ENCODE measurements around the gene NADK2.
"Not testable (repeated sequence)": the region's sequence is repeated elsewhere in the genome, so short reads cannot be mapped to it uniquely, and the experiment has no call there.

NADK2 gene

GRCh38 chr5:36198281-36198680 lies 43.4 kb downstream of the NADK2 start:
- DNase-seq (ENCODE audit: low read depth) = no peak
- no peak for TF ChIP-seq CTCF (conservative IDR thresholded peaks at IDR 0.05; ENCODE audit: control insufficient read depth, insufficient read depth, low read depth, low read length)
- no peak overlapping the region for H3K4me3 ChIP-seq (ENCODE audit: control insufficient read depth, low read depth, low read length)

DNA sequence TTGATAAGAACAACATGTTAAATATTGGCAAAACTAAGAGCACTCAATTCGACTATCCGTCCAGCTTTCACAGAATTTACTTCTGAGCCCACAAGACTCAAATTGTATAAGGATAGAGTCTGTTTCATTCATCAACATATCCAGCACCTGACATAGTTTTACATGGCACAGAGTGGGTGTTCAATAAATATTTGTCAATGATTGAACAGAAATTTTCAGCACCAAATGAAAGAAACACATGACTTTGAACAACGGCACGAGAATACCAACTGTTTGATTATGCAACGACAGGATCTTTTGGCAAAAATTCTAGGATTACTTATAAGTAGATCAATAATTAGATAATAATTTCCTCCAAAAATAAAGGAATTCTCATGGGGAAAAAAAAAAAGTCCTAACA lies 48.0 kb downstream of the NADK2 start:
- no peak for DNase-seq (ENCODE audit: low read depth)
- H3K4me3 ChIP-seq (ENCODE audit: control insufficient read depth, low read depth, low read length) = no peak overlapping the region
- TF ChIP-seq CTCF (conservative IDR thresholded peaks at IDR 0.05; ENCODE audit: control insufficient read depth, insufficient read depth, low read depth, low read length) = no peak

DNA sequence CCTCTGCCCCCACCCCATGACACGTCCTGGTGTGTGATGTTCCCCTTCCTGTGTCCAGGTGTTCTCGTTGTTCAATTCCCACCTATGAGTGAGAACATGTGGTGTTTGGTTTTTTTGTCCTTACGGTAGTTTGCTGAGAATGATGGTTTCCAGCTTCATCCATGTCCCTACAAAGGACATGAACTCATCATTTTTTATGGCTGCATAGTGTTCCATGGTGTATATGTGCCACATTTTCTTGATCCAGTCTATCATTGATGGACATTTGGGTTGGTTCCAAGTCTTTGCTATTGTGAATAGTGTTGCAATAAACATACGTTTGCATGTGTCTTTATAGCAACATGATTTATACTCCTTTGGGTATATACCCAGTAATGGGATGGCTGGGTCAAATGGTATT lies 57.3 kb downstream of the NADK2 start:
- DNase-seq (ENCODE audit: low read depth); H3K4me3 ChIP-seq (ENCODE audit: control insufficient read depth, low read depth, low read length): not testable (repeated sequence)

DNA sequence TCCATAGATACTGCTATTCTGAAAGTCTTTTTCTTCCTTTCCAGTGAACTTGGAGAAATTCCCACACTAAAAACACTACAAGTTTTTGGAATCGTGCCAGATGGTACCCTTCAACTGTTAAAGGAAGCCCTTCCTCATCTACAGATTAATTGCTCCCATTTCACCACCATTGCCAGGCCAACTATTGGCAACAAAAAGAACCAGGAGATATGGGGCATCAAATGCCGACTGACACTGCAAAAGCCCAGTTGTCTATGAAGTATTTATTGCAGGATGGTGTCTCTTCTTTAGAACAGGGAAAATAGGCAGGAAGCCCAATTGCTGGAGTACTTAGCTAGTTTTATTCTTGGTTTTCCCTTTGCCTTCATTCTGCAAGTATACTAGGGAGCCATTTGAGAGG lies 60.0 kb downstream of the NADK2 start:
- TF ChIP-seq CTCF (conservative IDR thresholded peaks at IDR 0.05; ENCODE audit: control insufficient read depth, insufficient read depth, low read depth, low read length) = no peak
- DNase-seq (ENCODE audit: low read depth) = no peak
- no peak overlapping the region for H3K4me3 ChIP-seq (ENCODE audit: control insufficient read depth, low read depth, low read length)

DNA sequence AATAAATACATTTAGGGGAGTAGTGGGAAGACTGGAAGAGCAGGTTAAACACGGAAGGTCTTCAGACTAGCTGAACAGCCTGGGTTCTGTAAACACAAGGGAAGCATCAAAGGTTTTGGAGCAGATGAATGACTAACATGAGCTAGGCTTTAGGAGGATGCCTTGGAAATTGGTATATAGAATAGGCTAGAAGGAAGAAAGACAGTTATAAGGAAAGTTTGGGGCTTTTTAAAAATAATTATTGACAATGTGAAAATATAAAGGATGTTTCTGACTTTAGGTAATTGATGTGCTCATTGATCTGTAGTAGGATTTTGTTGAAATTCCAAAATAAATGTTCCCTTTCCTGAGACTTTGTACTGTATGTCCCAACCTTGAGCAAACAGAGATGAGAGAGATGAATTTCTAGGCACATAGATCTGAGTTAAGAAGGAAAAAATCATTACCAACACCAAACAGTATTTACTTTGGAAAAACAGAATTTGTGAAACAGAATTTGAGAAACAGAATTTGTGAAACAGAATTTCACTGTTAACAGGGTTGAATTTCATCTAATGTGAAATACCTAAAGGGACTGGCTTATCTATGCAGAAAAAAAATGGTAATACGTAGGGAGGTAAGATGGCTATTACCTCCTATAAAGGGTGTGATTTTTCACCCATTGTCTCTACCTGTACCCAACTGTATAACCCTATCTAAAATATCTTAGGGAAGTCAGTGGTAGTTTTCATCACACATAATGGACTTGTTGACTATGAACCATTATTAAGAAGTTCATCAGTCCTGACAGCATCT lies 61.0 kb downstream of the NADK2 start:
- DNase-seq (ENCODE audit: low read depth) = no peak
- H3K4me3 ChIP-seq (ENCODE audit: control insufficient read depth, low read depth, low read length) = no peak overlapping the region
- TF ChIP-seq CTCF (conservative IDR thresholded peaks at IDR 0.05; ENCODE audit: control insufficient read depth, insufficient read depth, low read depth, low read length) = no peak

DNA sequence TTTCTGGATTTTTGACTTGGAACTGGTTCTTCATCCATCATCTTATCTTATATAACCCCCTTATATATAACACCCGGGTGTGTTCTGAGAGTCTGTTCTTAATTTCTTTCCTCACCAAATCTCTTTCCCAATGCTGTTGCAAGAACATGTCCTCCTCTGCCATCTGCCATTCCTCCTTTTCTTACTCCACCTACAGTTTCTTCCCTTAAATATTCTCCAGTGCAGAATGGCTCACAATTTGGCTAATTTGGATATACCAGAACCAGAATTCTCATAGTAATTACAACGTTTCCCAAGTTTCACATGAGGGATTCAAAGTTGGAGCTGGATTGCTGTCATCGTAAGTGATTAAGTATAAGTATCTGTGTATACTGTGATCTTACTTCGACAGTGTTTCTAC lies 61.8 kb downstream of the NADK2 start:
- no peak for TF ChIP-seq CTCF (conservative IDR thresholded peaks at IDR 0.05; ENCODE audit: control insufficient read depth, insufficient read depth, low read depth, low read length)
- no peak overlapping the region for H3K4me3 ChIP-seq (ENCODE audit: control insufficient read depth, low read depth, low read length)
- no peak for DNase-seq (ENCODE audit: low read depth)

- no peak overlapping the region for H3K4me3 ChIP-seq (ENCODE audit: control insufficient read depth, low read depth, low read length)
- DNase-seq (ENCODE audit: low read depth) = no peak
- TF ChIP-seq CTCF (conservative IDR thresholded peaks at IDR 0.05; ENCODE audit: control insufficient read depth, insufficient read depth, low read depth, low read length) = no peak
These were observed 63.2 kb downstream of the NADK2 start for GRCh38 chr5:36178524-36178890.

All from fibroblast of mammary gland (primary cell).